Neural cell (in vitro differentiated cells): ENCODE data around the gene AGR2. TPM values are rescaled to one million over a fixed set of nuclear protein-coding genes. Genes with fewer than 3 reads are reported as not detected.

Experiments
- H2AFZ ChIP-seq: fragments of 200-600, 300-800 bp; sonication (generic), shearing (Covaris generic); 2 replicates; pipeline ENCODE4 v1.6.0; 2014; ENCODE audit warnings: low read depth, mild to moderate bottlenecking, antibody characterized with exemption, low read length, moderate library complexity
- H3F3A ChIP-seq: fragments of 200-600 bp; shearing (Covaris generic); 2 replicates; pipeline ENCODE4 v1.6.1; 2016; ENCODE audit warnings: mild to moderate bottlenecking, moderate library complexity, mixed read lengths, antibody characterized with exemption, low read length; ENCODE audit not compliant: insufficient read depth, poor library complexity, severe bottlenecking
- H3K27ac ChIP-seq: fragments of 200-600, 300-800 bp; sonication (generic), shearing (Covaris generic); 2 replicates; pipeline ENCODE4 v1.5.1; 2014; ENCODE audit warnings: mild to moderate bottlenecking, low read length, moderate library complexity
- H3K27me3 ChIP-seq: fragments of 300-800, 200-600 bp; sonication (generic), shearing (Covaris generic); 2 replicates; pipeline ENCODE4 v1.6.0; 2014; ENCODE audit warnings: mild to moderate bottlenecking, low read depth, low read length, moderate library complexity; ENCODE audit not compliant: insufficient read depth
- H3K36me3 ChIP-seq: fragments of 300-800, 200-600 bp; sonication (generic), shearing (Covaris generic); 2 replicates; pipeline ENCODE4 v1.5.1; 2014; ENCODE audit warnings: mild to moderate bottlenecking, antibody characterized with exemption, low read length, moderate library complexity; ENCODE audit not compliant: insufficient read depth
- H3K4me2 ChIP-seq: fragments of 300-800, 200-600 bp; sonication (generic), shearing (Covaris generic); 2 replicates; pipeline ENCODE4 v1.6.0; 2014; ENCODE audit warnings: mild to moderate bottlenecking, low read length
- H3K4me3 ChIP-seq: fragments of 300-800, 200-600 bp; sonication (generic), shearing (Covaris generic); 2 replicates; pipeline ENCODE4 v1.5.1; 2014; ENCODE audit warnings: mild to moderate bottlenecking, low read length, moderate library complexity
- H3K79me2 ChIP-seq: fragments of 200-600 bp; shearing (Covaris generic); replicated peaks from 2 replicates; pipeline ENCODE4 v1.6.0; 2014; ENCODE audit warnings: mild to moderate bottlenecking, low read length, moderate library complexity; ENCODE audit not compliant: insufficient read depth
- H3K9ac ChIP-seq: fragments of 300-800, 200-600 bp; sonication (generic), shearing (Covaris generic); 2 replicates; pipeline ENCODE4 v1.6.1; 2016; ENCODE audit warnings: mild to moderate bottlenecking, low read length, mixed read lengths
- H3K9me2 ChIP-seq: fragments of 200-600 bp; shearing (Covaris generic); 2 replicates; pipeline ENCODE4 v1.6.1; 2016; ENCODE audit warnings: mild to moderate bottlenecking, low read length, mixed read lengths; ENCODE audit not compliant: insufficient read depth
- H3K9me3 ChIP-seq: fragments of 200-600, 300-800 bp; sonication (generic), shearing (Covaris generic); 2 replicates; pipeline ENCODE4 v1.6.1; 2016; ENCODE audit warnings: mild to moderate bottlenecking, mixed run types, low read length, moderate library complexity, mixed read lengths
- H4K20me1 ChIP-seq: fragments of 200-600 bp; shearing (Covaris generic); 2 replicates; pipeline ENCODE4 v1.6.1; 2016; ENCODE audit warnings: mild to moderate bottlenecking, mixed run types; ENCODE audit not compliant: insufficient read depth
- EP300 ChIP-seq: fragments of 450-650 bp; conservative IDR thresholded peaks from 2 replicates; pipeline ENCODE4 v1.6.1; 2014; ENCODE audit warnings: antibody characterized with exemption, mild to moderate bottlenecking, moderate library complexity; ENCODE audit not compliant: poor library complexity, severe bottlenecking
- EZH2 ChIP-seq: fragments of 200-600, 300-800 bp; shearing (Covaris generic), sonication (generic); IDR thresholded peaks from 2 replicates; pipeline ENCODE4 v1.6.1; 2014; ENCODE audit warnings: antibody characterized with exemption, low read length, borderline replicate concordance, mild to moderate bottlenecking; ENCODE audit not compliant: insufficient read depth, poor library complexity, severe bottlenecking
- MXI1 ChIP-seq: fragments of 450-650 bp; conservative IDR thresholded peaks from 2 replicates; pipeline ENCODE4 v1.6.1; 2014; ENCODE audit warnings: antibody characterized with exemption, mild to moderate bottlenecking; ENCODE audit not compliant: poor library complexity, severe bottlenecking
- POLR2AphosphoS5 ChIP-seq: IDR thresholded peaks from 2 replicates; pipeline ENCODE4 v1.6.1; 2012
- SMC3 ChIP-seq: fragments of 450-650 bp; conservative IDR thresholded peaks from 2 replicates; pipeline ENCODE4 v1.6.1; 2014; ENCODE audit warnings: antibody characterized with exemption, mild to moderate bottlenecking, moderate library complexity; ENCODE audit not compliant: poor library complexity
- TAF1 ChIP-seq: IDR thresholded peaks from 2 replicates; pipeline ENCODE4 v1.6.1; 2012; ENCODE audit warnings: low read depth
- polyA plus RNA-seq: library from polyadenylated mRNA; depleted of rRNA; stranded (reverse); fragments of >200 nt; gene quantifications from 2 replicates; pipeline ENCODE4 v1.2.3, GENCODE V29; 2014
- TF ChIP-seq, protein P1 (sequence below): IDR thresholded peaks from 2 replicates; pipeline ENCODE4 v1.6.1; 2012; ENCODE audit warnings: borderline replicate concordance
- TF ChIP-seq, protein P2 (sequence below): fragments of 450-650 bp; IDR thresholded peaks from 2 replicates; pipeline ENCODE4 v1.5.1; 2014; ENCODE audit warnings: antibody characterized with exemption, mild to moderate bottlenecking, moderate library complexity; ENCODE audit not compliant: poor library complexity, severe bottlenecking

AGR2 gene
- polyA plus RNA-seq, 1 donor from 2014 or later = not detected

DNA sequence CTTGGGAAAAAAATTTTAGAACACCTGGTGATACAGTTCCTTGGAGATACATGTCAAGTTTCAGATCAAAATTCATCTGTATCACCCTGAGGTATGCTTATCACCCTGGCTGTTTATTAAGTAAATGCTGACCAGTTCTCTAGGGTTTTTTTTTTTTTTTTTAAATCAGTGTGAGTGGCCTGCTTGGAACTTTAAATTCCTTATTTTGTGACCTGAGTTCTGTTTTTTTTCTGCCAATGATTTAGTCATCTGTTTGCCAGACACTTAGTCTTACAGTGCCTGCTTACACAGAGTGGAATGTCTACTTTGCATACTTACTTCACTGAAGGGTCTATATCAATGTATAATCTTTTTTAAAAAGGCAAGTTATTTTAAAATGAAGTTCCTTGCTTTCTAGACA, 49.4 kb downstream of the AGR2 start:
- Histone ChIP-seq H3K36me3 (no peaks in the 10 kb centered on the region), H3K9me3 (no peaks in the 10 kb centered on the region), H3K27me3 (no peaks in the 10 kb centered on the region), H3K9me2 (no peaks in the 10 kb centered on the region), H4K20me1 (no peaks in the 10 kb centered on the region), H3F3A (no peaks in the 10 kb centered on the region), H2AFZ (no peak overlapping the region), H3K9ac (peak overlapping the region; percentile 92), H3K4me3 (peak overlapping the region; percentile 84), H3K27ac (peak overlapping the region; percentile 90), H3K4me2 (peak overlapping the region; percentile 98), H3K79me2 (peaks cover 58% of the 10 kb centered on the region)
- TF ChIP-seq SMC3 = no peak

DNA sequence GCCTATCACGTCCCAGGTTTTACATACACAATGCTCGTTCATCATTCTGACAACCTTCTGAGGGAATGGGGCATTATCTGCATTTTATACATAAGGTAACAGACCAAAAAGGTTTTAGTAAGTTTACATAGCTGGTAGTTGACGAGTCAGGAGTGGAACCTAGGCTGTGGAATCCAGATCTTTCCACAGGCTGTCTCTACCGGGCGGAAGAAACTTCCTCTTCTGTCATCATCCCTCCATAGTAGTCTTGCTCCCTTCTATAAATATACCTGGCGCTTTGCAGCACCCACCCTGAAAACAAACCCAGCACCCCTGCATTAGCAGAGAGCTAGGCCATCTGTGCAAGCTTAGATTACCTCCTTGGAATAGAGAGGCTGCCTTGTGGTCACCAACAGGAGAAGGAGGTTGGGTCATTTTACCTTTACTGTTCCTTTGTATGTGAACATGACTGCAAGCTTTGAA, 49.9 kb downstream of the AGR2 start:
- Histone ChIP-seq H3K36me3 (no peaks in the 10 kb centered on the region), H3K79me2 (peaks cover 53% of the 10 kb centered on the region), H2AFZ (peak overlapping the region; percentile 75)

DNA sequence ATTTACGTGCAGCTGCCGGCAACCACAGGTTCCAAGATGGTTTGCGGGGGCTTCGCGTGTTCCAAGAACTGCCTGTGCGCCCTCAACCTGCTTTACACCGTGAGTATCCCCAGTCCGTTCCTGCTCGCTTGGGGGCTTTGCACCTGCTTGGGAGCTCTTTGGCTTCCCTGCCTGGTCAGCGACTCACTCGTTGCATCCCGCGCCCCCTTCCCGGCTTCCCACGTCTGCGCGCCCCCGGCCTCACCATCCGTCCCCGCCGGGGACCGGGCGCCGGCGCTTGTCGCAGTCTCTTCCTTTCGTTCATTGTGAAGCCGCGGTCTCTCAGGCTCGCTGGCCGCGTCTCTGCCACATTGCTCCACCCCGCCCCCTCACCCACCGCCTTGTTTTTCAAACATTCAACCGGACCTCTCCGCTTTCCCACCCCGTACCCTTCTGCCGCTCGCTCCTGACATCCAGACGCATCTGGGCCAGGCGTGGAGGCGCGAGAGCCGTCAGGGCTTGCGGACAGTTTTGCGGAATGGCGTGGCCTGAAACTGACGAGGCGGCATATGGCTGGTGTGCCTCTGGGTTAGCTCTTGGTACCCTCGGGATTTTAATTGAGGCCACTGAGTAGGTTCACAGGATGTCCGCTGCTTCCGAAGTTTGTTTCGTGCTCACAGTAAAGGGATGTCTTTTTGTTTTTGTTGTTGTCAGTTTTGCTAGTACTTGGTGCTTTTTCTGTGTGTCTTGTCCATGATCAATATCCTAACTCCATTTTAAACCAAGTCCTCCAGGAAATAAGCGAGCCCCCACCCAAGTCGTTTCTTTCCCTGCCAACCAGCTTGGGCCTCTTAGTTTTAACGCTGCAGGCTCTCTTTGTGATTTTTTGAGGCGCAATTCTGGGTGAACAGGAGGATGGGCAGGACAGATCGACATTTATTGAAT, 50.6 kb downstream of the AGR2 start:
- no peak for TF ChIP-seq EZH2
- TF ChIP-seq MXI1 = peak; percentile 72
- TF ChIP-seq, protein P1, sequence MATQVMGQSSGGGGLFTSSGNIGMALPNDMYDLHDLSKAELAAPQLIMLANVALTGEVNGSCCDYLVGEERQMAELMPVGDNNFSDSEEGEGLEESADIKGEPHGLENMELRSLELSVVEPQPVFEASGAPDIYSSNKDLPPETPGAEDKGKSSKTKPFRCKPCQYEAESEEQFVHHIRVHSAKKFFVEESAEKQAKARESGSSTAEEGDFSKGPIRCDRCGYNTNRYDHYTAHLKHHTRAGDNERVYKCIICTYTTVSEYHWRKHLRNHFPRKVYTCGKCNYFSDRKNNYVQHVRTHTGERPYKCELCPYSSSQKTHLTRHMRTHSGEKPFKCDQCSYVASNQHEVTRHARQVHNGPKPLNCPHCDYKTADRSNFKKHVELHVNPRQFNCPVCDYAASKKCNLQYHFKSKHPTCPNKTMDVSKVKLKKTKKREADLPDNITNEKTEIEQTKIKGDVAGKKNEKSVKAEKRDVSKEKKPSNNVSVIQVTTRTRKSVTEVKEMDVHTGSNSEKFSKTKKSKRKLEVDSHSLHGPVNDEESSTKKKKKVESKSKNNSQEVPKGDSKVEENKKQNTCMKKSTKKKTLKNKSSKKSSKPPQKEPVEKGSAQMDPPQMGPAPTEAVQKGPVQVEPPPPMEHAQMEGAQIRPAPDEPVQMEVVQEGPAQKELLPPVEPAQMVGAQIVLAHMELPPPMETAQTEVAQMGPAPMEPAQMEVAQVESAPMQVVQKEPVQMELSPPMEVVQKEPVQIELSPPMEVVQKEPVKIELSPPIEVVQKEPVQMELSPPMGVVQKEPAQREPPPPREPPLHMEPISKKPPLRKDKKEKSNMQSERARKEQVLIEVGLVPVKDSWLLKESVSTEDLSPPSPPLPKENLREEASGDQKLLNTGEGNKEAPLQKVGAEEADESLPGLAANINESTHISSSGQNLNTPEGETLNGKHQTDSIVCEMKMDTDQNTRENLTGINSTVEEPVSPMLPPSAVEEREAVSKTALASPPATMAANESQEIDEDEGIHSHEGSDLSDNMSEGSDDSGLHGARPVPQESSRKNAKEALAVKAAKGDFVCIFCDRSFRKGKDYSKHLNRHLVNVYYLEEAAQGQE = peak; percentile 73
- TF ChIP-seq, protein P2, sequence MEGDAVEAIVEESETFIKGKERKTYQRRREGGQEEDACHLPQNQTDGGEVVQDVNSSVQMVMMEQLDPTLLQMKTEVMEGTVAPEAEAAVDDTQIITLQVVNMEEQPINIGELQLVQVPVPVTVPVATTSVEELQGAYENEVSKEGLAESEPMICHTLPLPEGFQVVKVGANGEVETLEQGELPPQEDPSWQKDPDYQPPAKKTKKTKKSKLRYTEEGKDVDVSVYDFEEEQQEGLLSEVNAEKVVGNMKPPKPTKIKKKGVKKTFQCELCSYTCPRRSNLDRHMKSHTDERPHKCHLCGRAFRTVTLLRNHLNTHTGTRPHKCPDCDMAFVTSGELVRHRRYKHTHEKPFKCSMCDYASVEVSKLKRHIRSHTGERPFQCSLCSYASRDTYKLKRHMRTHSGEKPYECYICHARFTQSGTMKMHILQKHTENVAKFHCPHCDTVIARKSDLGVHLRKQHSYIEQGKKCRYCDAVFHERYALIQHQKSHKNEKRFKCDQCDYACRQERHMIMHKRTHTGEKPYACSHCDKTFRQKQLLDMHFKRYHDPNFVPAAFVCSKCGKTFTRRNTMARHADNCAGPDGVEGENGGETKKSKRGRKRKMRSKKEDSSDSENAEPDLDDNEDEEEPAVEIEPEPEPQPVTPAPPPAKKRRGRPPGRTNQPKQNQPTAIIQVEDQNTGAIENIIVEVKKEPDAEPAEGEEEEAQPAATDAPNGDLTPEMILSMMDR = no peak
- TF ChIP-seq TAF1 = peak; percentile 43
- no peak for TF ChIP-seq SMC3
- TF ChIP-seq POLR2AphosphoS5 = no peak
- no peak for TF ChIP-seq EP300
- H4K20me1 ChIP-seq = no peaks in the 10 kb centered on the region
- H3K79me2 ChIP-seq = peaks cover 46% of the 10 kb centered on the region
- H3K27me3 ChIP-seq = no peaks in the 10 kb centered on the region
- peak overlapping the region; percentile 75 for H2AFZ ChIP-seq
- H3K36me3 ChIP-seq = no peaks in the 10 kb centered on the region
- H3K9me2 ChIP-seq = no peaks in the 10 kb centered on the region
- H3K9ac ChIP-seq = peak overlapping the region; percentile 92
- H3K4me2 ChIP-seq = peak overlapping the region; percentile 98
- no peaks in the 10 kb centered on the region for H3K9me3 ChIP-seq
- H3K4me3 ChIP-seq = peak overlapping the region; percentile 84
- H3K27ac ChIP-seq = peak overlapping the region; percentile 90
- H3F3A ChIP-seq = no peaks in the 10 kb centered on the region

More for the DNA sequence above, 49.9 kb downstream of the AGR2 start:
- Histone ChIP-seq H3K9me2 (no peaks in the 10 kb centered on the region), H3F3A (no peaks in the 10 kb centered on the region), H3K9me3 (no peaks in the 10 kb centered on the region), H3K4me2 (peak overlapping the region; percentile 98), H3K27ac (peak overlapping the region; percentile 90), H3K4me3 (peak overlapping the region; percentile 84), H3K27me3 (no peaks in the 10 kb centered on the region), H3K9ac (peak overlapping the region; percentile 92), H4K20me1 (no peaks in the 10 kb centered on the region)
- TF ChIP-seq EZH2 = no peak
